Peyer's patch (tissue), 4 donors: ENCODE results near the gene ZNF609. TPM values are rescaled to one million over a fixed set of nuclear protein-coding genes. Genes with fewer than 3 reads are reported as not detected.

Experiments used
- DNase-seq, 3 donors: peaks; one replicate each; pipeline ENCODE4 v3.0.0-alpha.2; 2017 to 2019
- H3K27ac ChIP-seq, 4 donors: fragments of 200-600 bp; sonication (generic); one replicate each; pipeline ENCODE4 v1.5.1; 2016 to 2019
- H3K27me3 ChIP-seq, 2 donors: fragments of 200-600 bp; sonication (generic); one replicate each; pipeline ENCODE4 v1.5.1; 2019
- H3K36me3 ChIP-seq, 3 donors: fragments of 200-600 bp; sonication (generic); one replicate each; pipeline ENCODE4 v1.5.1; 2016 to 2019
- H3K4me1 ChIP-seq, 4 donors: fragments of 200-600 bp; sonication (generic); one replicate each; pipeline ENCODE4 v1.5.1; 2016 to 2019
- H3K4me3 ChIP-seq, 4 donors: fragments of 200-600 bp; sonication (generic); 1 replicate in 3 of 4; 2 replicates in 1 of 4; pipeline ENCODE4 v1.5.1; 2016 to 2019; ENCODE audit warnings: mild to moderate bottlenecking in 1 of 4
- H3K9me3 ChIP-seq, 4 donors: fragments of 200-600 bp; sonication (generic); one replicate each; pipeline ENCODE4 v1.5.1; 2016 to 2019; ENCODE audit warnings: mild to moderate bottlenecking in 1 of 4
- CTCF ChIP-seq, 6 experiments: fragments of 450-650 bp in 4 of 6; fragments of 200-600 bp in 2 of 6; sonication (generic) in 1 of 6; IDR thresholded peaks; one replicate each; pipeline ENCODE4 v1.5.1; 2017 to 2019; ENCODE audit warnings: antibody characterized with exemption in 6 of 6, mild to moderate bottlenecking in 3 of 6, moderate library complexity in 1 of 6
- POLR2A ChIP-seq, 2 donors: fragments of 450-650 bp; IDR thresholded peaks; one replicate each; pipeline ENCODE4 v1.5.1; 2017; ENCODE audit warnings: antibody characterized with exemption in 2 of 2, mild to moderate bottlenecking in 2 of 2, moderate library complexity in 2 of 2
- total RNA-seq, 4 donors: library from RNA; depleted of rRNA; stranded (reverse); fragments of >200 nt; gene quantifications; one replicate each; pipeline ENCODE4 v1.1.0, GENCODE V29; 2016

ZNF609 gene
- total RNA-seq, 4 donors from 2014 or later = 22.1 to 57.8 (median 36.0) TPM

- Histone ChIP-seq H3K27me3 (no peaks in the 10 kb centered on the region), H3K36me3 (peaks cover 0 to 7% (median 0%) of the 10 kb centered on the region in 3 donors), H3K9me3 (no peaks in the 10 kb centered on the region), H3K27ac (no peak overlapping the region), H3K4me1 (peaks cover 0 to 18% (median 0%) of the 10 kb centered on the region in 4 donors), H3K4me3 (no peak overlapping the region)
- no peak for TF ChIP-seq POLR2A (IDR thresholded peaks at IDR 0.05)
- TF ChIP-seq CTCF (IDR thresholded peaks at IDR 0.05) = no peak
- DNase-seq = no peak
Observed at GRCh38 chr15:64521201-64521600, 60.8 kb downstream of the ZNF609 start.

GRCh38 chr15:64521726-64522164, 61.4 kb downstream of the ZNF609 start:
- no peak for DNase-seq
- H3K4me3 ChIP-seq = no peak overlapping the region
- peaks cover 0 to 18% (median 0%) of the 10 kb centered on the region in 4 donors for H3K4me1 ChIP-seq
- no peak for TF ChIP-seq POLR2A (IDR thresholded peaks at IDR 0.05)
- no peak for TF ChIP-seq CTCF (IDR thresholded peaks at IDR 0.05)
- H3K27me3 ChIP-seq = no peaks in the 10 kb centered on the region
- no peaks in the 10 kb centered on the region for H3K9me3 ChIP-seq
- no peak overlapping the region for H3K27ac ChIP-seq
- H3K36me3 ChIP-seq = peaks cover 0 to 7% (median 0%) of the 10 kb centered on the region in 3 donors

- H3K27me3 ChIP-seq = no peaks in the 10 kb centered on the region
- no peaks in the 10 kb centered on the region for H3K9me3 ChIP-seq
- no peak for DNase-seq
- TF ChIP-seq POLR2A (IDR thresholded peaks at IDR 0.05) = no peak
- peaks cover 0 to 18% (median 0%) of the 10 kb centered on the region in 4 donors for H3K4me1 ChIP-seq
- H3K4me3 ChIP-seq = no peak overlapping the region
- peaks cover 0 to 2% (median 0%) of the 10 kb centered on the region in 3 donors for H3K36me3 ChIP-seq
- no peak overlapping the region for H3K27ac ChIP-seq
Observed at GRCh38 chr15:64522226-64522823, 61.9 kb downstream of the ZNF609 start.

- peaks cover 0 to 18% (median 0%) of the 10 kb centered on the region in 4 donors for H3K4me1 ChIP-seq
- H3K9me3 ChIP-seq = no peaks in the 10 kb centered on the region
- no peak for TF ChIP-seq CTCF (IDR thresholded peaks at IDR 0.05)
- TF ChIP-seq POLR2A (IDR thresholded peaks at IDR 0.05) = no peak
- DNase-seq = no peak
- no peak overlapping the region for H3K27ac ChIP-seq
- H3K36me3 ChIP-seq = no peaks in the 10 kb centered on the region
- H3K4me3 ChIP-seq = no peak overlapping the region
- H3K27me3 ChIP-seq = no peaks in the 10 kb centered on the region
Observed at GRCh38 chr15:64523240-64523639, 62.9 kb downstream of the ZNF609 start.

- no peak overlapping the region for H3K27ac ChIP-seq
- H3K9me3 ChIP-seq = no peaks in the 10 kb centered on the region
- H3K36me3 ChIP-seq = no peaks in the 10 kb centered on the region
- peaks cover 0 to 18% (median 0%) of the 10 kb centered on the region in 4 donors for H3K4me1 ChIP-seq
- no peak for TF ChIP-seq POLR2A (IDR thresholded peaks at IDR 0.05)
- TF ChIP-seq CTCF (IDR thresholded peaks at IDR 0.05) = no peak
- no peak overlapping the region for H3K4me3 ChIP-seq
- no peaks in the 10 kb centered on the region for H3K27me3 ChIP-seq
- no peak for DNase-seq
Observed at GRCh38 chr15:64524778-64525177, 64.4 kb downstream of the ZNF609 start.

- no peak for DNase-seq
- H3K4me1 ChIP-seq = peaks cover 0 to 14% (median 0%) of the 10 kb centered on the region in 4 donors
- no peaks in the 10 kb centered on the region for H3K27me3 ChIP-seq
- no peaks in the 10 kb centered on the region for H3K9me3 ChIP-seq
- H3K4me3 ChIP-seq = no peak overlapping the region
- no peak overlapping the region for H3K27ac ChIP-seq
- no peaks in the 10 kb centered on the region for H3K36me3 ChIP-seq
- TF ChIP-seq CTCF (IDR thresholded peaks at IDR 0.05) = no peak
- TF ChIP-seq POLR2A (IDR thresholded peaks at IDR 0.05) = no peak
Observed at GRCh38 chr15:64525828-64526530, 65.6 kb downstream of the ZNF609 start.
